ENCODE results near the gene BNIPL. TPM values are rescaled to one million over a fixed set of nuclear protein-coding genes. Genes with fewer than 3 reads are reported as not detected.

The BNIPL gene
- total and polyA plus RNA-seq, 2 donors = 1.9 to 10.9 TPM

DNA sequence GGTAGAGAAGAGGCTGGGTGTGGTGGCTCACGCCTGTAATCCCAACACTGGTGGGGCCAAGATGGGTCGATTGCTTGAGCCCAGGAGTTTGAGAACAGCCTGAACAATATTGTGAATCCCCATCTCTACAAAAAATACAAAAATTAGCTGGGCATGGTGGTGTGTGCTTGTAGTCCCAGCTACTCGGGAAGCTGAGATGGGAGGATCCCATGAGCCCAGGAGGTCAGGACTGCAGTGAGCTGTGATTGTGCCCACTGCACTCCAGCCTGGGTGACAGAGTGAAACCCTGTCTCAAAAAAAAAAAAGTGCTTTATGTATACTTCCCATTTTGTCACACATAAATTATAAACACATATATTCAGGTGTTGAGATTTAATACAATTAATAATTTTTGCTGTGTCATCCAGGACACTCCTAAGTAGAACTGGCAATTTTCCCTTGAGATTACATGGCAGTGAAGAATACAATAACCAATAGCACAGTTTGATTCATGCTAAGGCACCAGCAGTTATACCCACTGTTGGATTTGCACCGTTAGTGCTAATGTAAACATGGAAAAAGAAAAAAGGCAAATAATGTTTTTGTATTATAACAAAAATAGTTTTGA is 49.7 kb downstream of the BNIPL start:
- no peaks in the 10 kb centered on the region for H3K4me1 ChIP-seq (ENCODE audit: insufficient read depth)
- 76% methylated on average over 4 of the region's 4 CpGs for WGBS
- DNase-seq (ENCODE audit: extremely low spot score) = no peak
- no peak overlapping the region for H3K27ac ChIP-seq (ENCODE audit: low read depth)
- H3K4me3 ChIP-seq (ENCODE audit: low read depth, low read length) = no peak overlapping the region
- peaks cover 3% of the 10 kb centered on the region for H3K36me3 ChIP-seq (ENCODE audit: insufficient read depth)

Small RNA genes lying within 50 kb of the gene (small RNA-seq; reads per million reads assigned to genes)
- not detected for gene RNU6-884P

Other genes starting within 250 kb of the BNIPL start
- gene CTSK, start 228.3 kb upstream of the BNIPL start, total RNA-seq = 161 TPM
- gene CTSK, start 228.3 kb upstream of the BNIPL start, polyA plus RNA-seq = 97.9 TPM
- 62.9 TPM for gene ARNT, start 160.0 kb upstream of the BNIPL start, total RNA-seq
- gene ARNT, start 160.0 kb upstream of the BNIPL start, polyA plus RNA-seq = 32.1 TPM
- not detected for gene CTXND2, start 149.4 kb upstream of the BNIPL start, total RNA-seq
- not detected for gene CTXND2, start 149.4 kb upstream of the BNIPL start, polyA plus RNA-seq
- 47.6 TPM for gene SETDB1, start 110.2 kb upstream of the BNIPL start, total RNA-seq
- 21.0 TPM for gene SETDB1, start 110.2 kb upstream of the BNIPL start, polyA plus RNA-seq
- gene CERS2, start 61.8 kb upstream of the BNIPL start, total RNA-seq = 75.1 TPM
- 131 TPM for gene CERS2, start 61.8 kb upstream of the BNIPL start, polyA plus RNA-seq
- 5.2 TPM for gene ANXA9, start 54.3 kb upstream of the BNIPL start, total RNA-seq
- 0.95 TPM for gene ANXA9, start 54.3 kb upstream of the BNIPL start, polyA plus RNA-seq
- gene MINDY1, start 29.7 kb upstream of the BNIPL start, total RNA-seq = 19.7 TPM
- gene MINDY1, start 29.7 kb upstream of the BNIPL start, polyA plus RNA-seq = 19.6 TPM
- gene PRUNE1, start 28.1 kb upstream of the BNIPL start, total RNA-seq = 19.1 TPM
- 23.5 TPM for gene PRUNE1, start 28.1 kb upstream of the BNIPL start, polyA plus RNA-seq
- 1.4 TPM for gene C1orf56, start 11.2 kb downstream of the BNIPL start, total RNA-seq
- gene C1orf56, start 11.2 kb downstream of the BNIPL start, polyA plus RNA-seq = 9.4 TPM
- gene CDC42SE1, start 23.0 kb downstream of the BNIPL start, total RNA-seq = 47.2 TPM
- 62.1 TPM for gene CDC42SE1, start 23.0 kb downstream of the BNIPL start, polyA plus RNA-seq
- gene MLLT11, start 23.8 kb downstream of the BNIPL start, total RNA-seq = 4.8 TPM
- 4.9 TPM for gene MLLT11, start 23.8 kb downstream of the BNIPL start, polyA plus RNA-seq
- gene GABPB2, start 34.2 kb downstream of the BNIPL start, total RNA-seq = 16.9 TPM
- gene GABPB2, start 34.2 kb downstream of the BNIPL start, polyA plus RNA-seq = 6.4 TPM
- 10.4 TPM for gene SEMA6C, start 110.0 kb downstream of the BNIPL start, total RNA-seq
- gene SEMA6C, start 110.0 kb downstream of the BNIPL start, polyA plus RNA-seq = 13.7 TPM
- 4.0 TPM for gene TNFAIP8L2, start 120.1 kb downstream of the BNIPL start, total RNA-seq
- gene TNFAIP8L2, start 120.1 kb downstream of the BNIPL start, polyA plus RNA-seq = 5.4 TPM
- gene LYSMD1, start 129.3 kb downstream of the BNIPL start, total RNA-seq = 6.8 TPM
- 14.0 TPM for gene LYSMD1, start 129.3 kb downstream of the BNIPL start, polyA plus RNA-seq
- 22.4 TPM for gene SCNM1, start 129.6 kb downstream of the BNIPL start, total RNA-seq
- 49.5 TPM for gene SCNM1, start 129.6 kb downstream of the BNIPL start, polyA plus RNA-seq
- gene TMOD4, start 139.4 kb downstream of the BNIPL start, total RNA-seq = 2.3 TPM
- gene TMOD4, start 139.4 kb downstream of the BNIPL start, polyA plus RNA-seq = 0.76 TPM
- gene VPS72, start 153.6 kb downstream of the BNIPL start, total RNA-seq = 32.1 TPM
- gene VPS72, start 153.6 kb downstream of the BNIPL start, polyA plus RNA-seq = 44.4 TPM
- 77.0 TPM for gene PIP5K1A, start 162.0 kb downstream of the BNIPL start, total RNA-seq
- gene PIP5K1A, start 162.0 kb downstream of the BNIPL start, polyA plus RNA-seq = 22.1 TPM
- gene PSMD4, start 218.1 kb downstream of the BNIPL start, total RNA-seq = 77.2 TPM
- 191 TPM for gene PSMD4, start 218.1 kb downstream of the BNIPL start, polyA plus RNA-seq
- gene ZNF687, start 245.7 kb downstream of the BNIPL start, total RNA-seq = 8.1 TPM
- gene ZNF687, start 245.7 kb downstream of the BNIPL start, polyA plus RNA-seq = 15.9 TPM